Activated CD8-positive, alpha-beta memory T cell treated with anti-CD3 and anti-CD28 coated beads for 36 hours (primary cell): ENCODE results near the gene TRMT44. TPM values are rescaled to one million over a fixed set of nuclear protein-coding genes. Genes with fewer than 3 reads are reported as not detected.

ENCODE experiments used
- CTCF ChIA-PET: fragments of 350-600 bp; sonication (Branson Sonifier 250); formaldehyde crosslinking; loops from one replicate; lab custom pipeline; 2021; ENCODE audit warnings: antibody characterized with exemption; lab: Charles Lee
- POLR2A ChIA-PET: fragments of 350-600 bp; sonication (Branson Sonifier 250); formaldehyde crosslinking; loops from one replicate; lab custom pipeline; 2021; ENCODE audit warnings: antibody characterized with exemption; lab: Charles Lee
- total RNA-seq, 2 experiments: library from RNA; stranded (reverse); gene quantifications; one replicate each; pipeline ENCODE4 v1.2.3, GENCODE V29; 2021

Gene TRMT44
- total RNA-seq, 2 experiments from 2014 or later: 25.5 to 27.3 TPM

GRCh38 chr4:8427761-8428287, 12.8 kb upstream of the TRMT44 start:
- CTCF ChIA-PET: interaction anchor here (1.5 kb wide), 1 partner anchor 10 kb away, joined by 7 read pairs; no protein-coding TSS in a partner anchor
- POLR2A ChIA-PET: interaction anchor here (1.9 kb wide), 1 partner anchor 8 kb away, joined by 15 read pairs; no protein-coding TSS in a partner anchor

- CTCF ChIA-PET: interaction anchor here (1.5 to 2.1 kb wide), 2 partner anchors 9 to 12 kb away, joined by 7 read pairs; partner anchors contain the start of genes ACOX3 and TRMT44
- POLR2A ChIA-PET: interaction anchor here (1.1 to 1.9 kb wide), 2 partner anchors 9 to 229 kb away, joined by 4 to 15 read pairs; partner anchors contain the start of gene SH3TC1
These were observed 12.1 kb upstream of the TRMT44 start for GRCh38 chr4:8428288-8429097.

GRCh38 chr4:8431553-8431952, 9.0 kb upstream of the TRMT44 start:
- CTCF ChIA-PET: no interaction called here
- POLR2A ChIA-PET: no interaction called here

GRCh38 chr4:8433136-8433535, 7.4 kb upstream of the TRMT44 start:
- POLR2A ChIA-PET: no interaction called here
- CTCF ChIA-PET: no interaction called here

- POLR2A ChIA-PET: no interaction called here
These were observed 6.1 kb upstream of the TRMT44 start for GRCh38 chr4:8434251-8435073.

GRCh38 chr4:8435656-8436121, 4.9 kb upstream of the TRMT44 start:
- POLR2A ChIA-PET: no interaction called here
- CTCF ChIA-PET: no interaction called here

More at GRCh38 chr4:8434251-8435073, 6.1 kb upstream of the TRMT44 start:
- CTCF ChIA-PET: no interaction called here

GRCh38 chr4:8437281-8437680, 3.3 kb upstream of the TRMT44 start:
- POLR2A ChIA-PET: interaction anchor here (1.6 kb wide), 1 partner anchor 18 kb away, joined by 3 read pairs; no protein-coding TSS in a partner anchor
- CTCF ChIA-PET: interaction anchor here (0.9 to 1.7 kb wide), 2 partner anchors 9 to 17 kb away, joined by 3 to 7 read pairs; no protein-coding TSS in a partner anchor

GRCh38 chr4:8438743-8439142, 1.8 kb upstream of the TRMT44 start:
- ChIA-PET CTCF (interaction anchor here (1.7 kb wide), 1 partner anchor 10 kb away, joined by 7 read pairs; no protein-coding TSS in a partner anchor), POLR2A (no interaction called here)

GRCh38 chr4:8439168-8439567, 1.4 kb upstream of the TRMT44 start:
- ChIA-PET CTCF (no interaction called here), POLR2A (interaction anchor here (0.6 to 1.6 kb wide), 2 partner anchors 19 to 1376 kb away, joined by 3 to 5 read pairs; no protein-coding TSS in a partner anchor)

- POLR2A ChIA-PET: interaction anchor here (1.6 kb wide), 1 partner anchor 20 kb away, joined by 5 read pairs; no protein-coding TSS in a partner anchor
- CTCF ChIA-PET: interaction anchor here (2.3 kb wide), 1 partner anchor 11 kb away, joined by 7 read pairs; no protein-coding TSS in a partner anchor
These were observed 574 bp upstream of the TRMT44 start for GRCh38 chr4:8439914-8440491.

- ChIA-PET CTCF (interaction anchor here (1.2 to 2.3 kb wide), 2 partner anchors 12 to 169 kb away, joined by 4 to 7 read pairs; no protein-coding TSS in a partner anchor), POLR2A (no interaction called here)
These were observed 1.0 kb downstream of the TRMT44 start for GRCh38 chr4:8441499-8442091.

- POLR2A ChIA-PET: no interaction called here
- CTCF ChIA-PET: interaction anchor here (1.2 kb wide), 1 partner anchor 170 kb away, joined by 4 read pairs; no protein-coding TSS in a partner anchor
These were observed 2.2 kb downstream of the TRMT44 start for GRCh38 chr4:8442596-8443358.

GRCh38 chr4:8443801-8444200, 3.2 kb downstream of the TRMT44 start:
- CTCF ChIA-PET: no interaction called here
- POLR2A ChIA-PET: no interaction called here

GRCh38 chr4:8446122-8446521, 5.5 kb downstream of the TRMT44 start:
- ChIA-PET CTCF (no interaction called here), POLR2A (no interaction called here)

- POLR2A ChIA-PET: no interaction called here
- CTCF ChIA-PET: interaction anchor here (0.6 kb wide), 1 partner anchor 17 kb away, joined by 3 read pairs; no protein-coding TSS in a partner anchor
These were observed 11.0 kb downstream of the TRMT44 start for GRCh38 chr4:8451440-8452182.

- ChIA-PET POLR2A (no interaction called here), CTCF (interaction anchor here (0.8 kb wide), 1 partner anchor 44 kb away, joined by 3 read pairs; no protein-coding TSS in a partner anchor)
These were observed 13.4 kb downstream of the TRMT44 start for GRCh38 chr4:8453957-8454356.
